Central memory CD4-positive, alpha-beta T cell (primary cell): ENCODE data around the gene CDRT15.
A peak's percentile ranks its signal among the peaks of the same experiment; 100 is the strongest.
"Not testable (repeated sequence)": the region's sequence is repeated elsewhere in the genome, so short reads cannot be mapped to it uniquely, and the experiment has no call there.

Experiments used
- DNase-seq: peaks from one replicate; pipeline ENCODE4 v3.0.0; 2022

The CDRT15 gene

GRCh38 chr17:14206891-14207290, 29.8 kb downstream of the CDRT15 start:
- no peak for DNase-seq

DNA sequence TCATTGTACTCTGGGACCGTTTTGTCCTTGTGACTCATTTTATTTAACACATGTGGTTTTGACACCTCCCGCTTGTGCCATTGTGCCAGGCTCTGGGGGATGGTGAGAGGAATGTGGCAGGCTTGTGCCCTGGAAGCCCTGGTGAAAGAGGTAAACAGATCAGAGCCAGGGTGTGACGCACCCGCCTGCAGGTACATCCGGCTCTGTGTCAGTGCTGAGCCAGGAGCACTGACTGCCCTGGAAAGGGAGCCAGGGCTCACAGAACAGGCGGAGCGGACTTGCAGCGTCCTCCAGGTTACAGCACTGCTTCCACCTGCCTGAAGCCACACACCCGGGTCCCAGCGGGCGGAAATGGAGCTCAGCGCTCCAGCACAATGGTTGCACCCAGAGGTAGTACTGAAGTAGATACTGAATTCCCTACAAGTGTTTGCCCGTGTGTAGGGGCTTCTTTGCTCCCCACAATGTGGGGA, 30.6 kb downstream of the CDRT15 start:
- DNase-seq: peak; percentile 77

- no peak for DNase-seq
Measured at GRCh38 chr17:14205380-14205779, 31.3 kb downstream of the CDRT15 start.

GRCh38 chr17:14204546-14204945, 32.1 kb downstream of the CDRT15 start:
- no peak for DNase-seq

GRCh38 chr17:14204084-14204483, 32.6 kb downstream of the CDRT15 start:
- no peak for DNase-seq

- DNase-seq: peak; percentile 55
Measured at GRCh38 chr17:14203388-14203787, 33.3 kb downstream of the CDRT15 start.

GRCh38 chr17:14202388-14203166, 34.1 kb downstream of the CDRT15 start:
- DNase-seq: no peak

DNA sequence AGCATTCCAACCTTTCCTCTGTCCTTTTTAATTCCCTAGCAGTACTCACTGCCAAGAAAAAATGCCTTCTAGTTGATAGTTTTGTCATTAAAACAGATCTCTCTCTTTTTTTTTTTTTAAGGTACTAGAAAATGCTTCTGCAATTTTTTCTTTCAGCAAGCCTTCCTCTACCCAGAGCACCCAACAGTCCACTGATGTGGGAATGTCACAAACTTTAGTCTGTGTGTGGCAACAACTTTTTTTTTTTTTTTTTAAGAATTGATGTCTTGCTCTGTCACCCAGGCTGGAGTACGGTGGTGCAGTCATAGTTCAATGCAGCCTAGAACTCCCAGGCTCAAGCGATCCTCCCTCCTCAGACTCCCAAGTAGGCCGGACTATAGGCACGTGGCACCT, 34.7 kb downstream of the CDRT15 start:
- no peak for DNase-seq

DNA sequence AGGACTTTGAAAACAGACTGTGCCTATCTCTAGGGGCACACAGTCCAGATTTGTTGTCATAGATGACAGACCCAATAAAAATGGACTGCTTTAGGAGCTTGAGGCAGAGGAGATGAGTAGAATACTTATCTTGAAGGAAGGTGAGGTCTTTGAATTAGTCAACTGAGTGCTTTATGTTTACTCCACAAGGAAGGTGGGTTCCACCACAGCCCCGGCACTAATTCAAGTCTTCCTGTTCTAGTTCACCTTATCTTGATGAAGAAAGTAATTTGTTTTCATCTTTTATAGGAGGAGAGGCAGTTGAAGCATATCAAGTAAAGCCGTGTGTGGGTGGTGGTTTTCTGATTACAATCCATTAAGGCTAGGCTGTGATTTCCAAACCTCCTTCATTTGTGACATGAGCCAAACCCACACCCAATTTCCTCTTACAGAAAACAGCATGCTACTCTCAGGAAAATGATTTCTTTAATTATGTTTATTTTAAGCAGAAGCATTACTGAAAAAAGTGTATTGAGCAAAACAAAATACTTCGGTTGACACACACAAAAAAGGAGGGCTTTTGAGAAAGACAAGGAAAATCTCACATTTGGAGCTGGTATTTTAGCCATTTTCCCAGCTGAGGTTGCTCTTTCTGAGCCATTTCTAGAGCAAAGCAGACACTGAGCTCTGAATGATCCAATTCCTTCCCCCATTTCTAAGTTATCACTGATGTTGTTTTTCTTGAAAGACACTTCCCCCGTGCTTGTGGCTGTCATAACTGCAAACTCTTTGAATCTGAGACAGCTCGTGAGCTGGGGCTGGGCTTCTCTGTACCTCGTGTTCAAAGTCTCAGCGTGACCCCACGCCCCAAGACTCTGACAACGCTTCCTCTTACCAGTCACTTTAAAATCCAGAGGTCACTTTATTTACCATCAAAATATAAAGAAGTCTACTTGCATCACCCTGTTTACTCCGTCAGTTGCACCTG, 35.4 kb downstream of the CDRT15 start:
- peak; percentile 81 for DNase-seq

DNA sequence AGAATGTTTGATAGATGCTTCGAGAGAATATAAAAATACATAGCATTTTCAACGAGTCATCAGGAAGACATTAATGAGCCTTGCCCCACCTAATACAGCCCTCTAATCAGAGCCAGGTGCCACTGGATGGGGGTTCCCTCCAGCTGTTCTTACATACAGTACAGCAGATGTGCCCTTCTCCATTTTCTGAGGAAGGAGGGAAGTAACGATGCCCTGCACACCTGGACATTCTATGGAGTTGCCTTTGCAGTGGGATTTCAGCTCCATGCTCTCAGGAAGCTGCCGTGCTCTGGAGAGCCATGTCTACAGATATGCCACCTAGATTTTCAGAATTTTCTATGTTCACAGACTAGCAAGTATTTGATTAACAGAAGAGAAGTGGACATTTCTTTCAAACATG, 36.3 kb downstream of the CDRT15 start:
- no peak for DNase-seq

- DNase-seq: no peak
Measured at GRCh38 chr17:14199601-14200000, 37.1 kb downstream of the CDRT15 start.

GRCh38 chr17:14198575-14198974, 38.1 kb downstream of the CDRT15 start:
- DNase-seq: no peak

DNA sequence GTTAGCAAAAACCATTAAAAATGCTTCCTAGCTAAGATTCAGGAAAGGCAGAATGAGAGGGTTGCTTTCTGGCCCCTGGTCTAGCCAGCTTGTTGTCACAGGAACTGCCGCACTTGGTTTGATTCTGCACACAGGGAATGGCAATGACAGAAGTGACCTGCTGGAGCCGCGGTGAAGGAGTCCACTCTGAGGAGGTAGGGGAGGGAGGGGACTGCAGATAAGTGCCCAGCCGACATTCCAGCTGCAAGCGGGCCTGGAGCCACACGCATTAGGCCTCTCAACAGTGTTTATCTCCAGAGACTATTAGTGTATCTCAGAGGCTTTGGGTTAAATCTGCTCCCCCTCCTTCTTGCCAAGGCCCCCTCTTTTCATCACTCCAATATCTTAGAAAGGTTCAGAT, 38.6 kb downstream of the CDRT15 start:
- DNase-seq: no peak

GRCh38 chr17:14197586-14197985, 39.1 kb downstream of the CDRT15 start:
- DNase-seq: peak; percentile 52

GRCh38 chr17:14197057-14197456, 39.6 kb downstream of the CDRT15 start:
- DNase-seq: no peak

DNA sequence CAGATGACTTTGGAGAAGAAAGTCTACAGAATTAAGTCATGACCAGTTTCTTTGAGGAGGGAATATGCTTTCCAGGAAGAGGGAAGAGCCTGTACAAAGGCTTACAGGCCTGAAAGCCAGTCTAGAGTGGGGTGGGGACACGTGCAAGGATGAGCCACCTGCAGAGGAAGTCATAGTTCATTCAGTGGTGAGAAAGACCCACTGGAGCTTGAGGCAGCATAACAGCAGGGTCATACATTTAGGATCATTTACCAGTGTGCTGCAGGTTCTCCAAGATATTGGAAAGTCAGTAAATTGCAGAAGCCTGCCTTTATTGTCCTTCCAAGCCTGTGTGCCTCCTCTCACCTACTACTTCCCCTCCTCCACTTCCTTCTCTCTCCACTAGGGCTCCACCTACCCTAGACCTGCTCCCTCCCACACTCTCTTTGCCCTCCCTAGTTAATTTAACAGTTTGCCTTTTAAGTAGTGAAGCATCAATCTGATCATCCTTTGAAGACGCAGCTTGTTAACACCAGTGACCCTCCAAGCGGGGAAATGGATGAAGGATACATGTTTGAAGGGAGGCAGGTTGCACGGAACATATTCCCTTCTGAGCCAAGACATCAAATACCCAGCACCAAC, 40.2 kb downstream of the CDRT15 start:
- DNase-seq: peak; percentile 27

GRCh38 chr17:14192636-14193344, 43.9 kb downstream of the CDRT15 start:
- DNase-seq: peak; percentile 4

DNA sequence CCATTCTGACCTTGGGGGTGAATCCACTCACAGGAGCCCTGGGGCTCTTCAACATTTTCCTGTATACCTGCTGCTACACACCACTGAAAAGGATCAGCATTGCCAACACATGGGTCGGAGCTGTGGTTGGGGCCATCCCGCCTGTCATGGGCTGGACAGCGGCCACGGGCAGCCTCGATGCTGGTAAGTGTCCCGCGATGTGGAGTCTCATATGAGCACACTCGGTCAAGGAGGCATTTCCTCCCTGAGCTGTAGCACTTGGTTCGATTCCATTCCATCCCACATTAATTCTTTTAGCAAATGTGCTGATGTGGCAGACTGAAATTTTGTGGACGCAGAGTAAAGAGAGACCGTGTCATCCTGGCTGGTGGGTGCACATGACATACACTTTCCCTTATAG, 44.6 kb downstream of the CDRT15 start:
- DNase-seq: not testable (repeated sequence)

DNA sequence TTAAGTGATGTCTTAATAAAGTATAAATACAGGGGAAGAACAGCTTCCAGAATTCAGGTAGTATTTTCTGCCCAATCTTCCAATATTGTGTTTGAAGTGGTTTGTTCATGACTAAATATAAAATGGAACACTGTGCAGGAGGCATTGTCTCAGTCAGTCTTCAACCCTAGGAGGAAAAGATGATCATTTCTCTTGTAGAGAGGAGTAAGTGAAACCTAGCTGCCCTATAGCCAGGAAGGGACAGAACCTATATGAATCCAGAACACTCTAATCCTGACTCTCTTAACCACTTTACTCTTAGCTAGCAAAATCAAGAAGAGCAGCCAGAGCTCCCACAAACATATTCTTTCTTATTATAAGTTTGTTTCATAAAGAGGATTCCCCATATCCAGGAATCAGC, 45.2 kb downstream of the CDRT15 start:
- DNase-seq: not testable (repeated sequence)

DNA sequence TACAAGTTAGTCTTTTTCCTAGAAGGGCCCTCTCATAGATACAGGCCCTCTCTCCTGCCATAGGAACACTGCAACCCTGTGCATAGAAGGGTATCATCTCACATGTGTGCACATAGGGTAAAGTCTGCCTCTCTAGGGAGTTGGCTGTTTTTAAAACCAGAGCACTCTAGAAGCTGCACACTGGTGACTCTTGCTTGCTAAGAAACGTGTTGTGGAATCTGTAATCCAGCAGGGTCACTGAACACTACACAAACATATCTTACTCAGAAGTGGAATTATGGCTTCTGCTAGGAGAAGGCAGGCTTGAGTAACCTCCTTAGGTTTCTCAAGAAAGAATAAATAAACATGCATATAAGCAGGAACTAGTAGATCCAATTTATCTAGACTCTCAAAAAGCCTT, 45.9 kb downstream of the CDRT15 start:
- DNase-seq: not testable (repeated sequence)

- not testable (repeated sequence) for DNase-seq
Measured at GRCh38 chr17:14186443-14186842, 50.2 kb downstream of the CDRT15 start.
